ENCODE data around the gene IZUMO1. TPM values are rescaled to one million over a fixed set of nuclear protein-coding genes. Genes with fewer than 3 reads are reported as not detected.

IZUMO1 gene
- total and polyA plus RNA-seq, 2 of the 4 experiments (the other 2 are of a cell fraction), result not detected

DNA sequence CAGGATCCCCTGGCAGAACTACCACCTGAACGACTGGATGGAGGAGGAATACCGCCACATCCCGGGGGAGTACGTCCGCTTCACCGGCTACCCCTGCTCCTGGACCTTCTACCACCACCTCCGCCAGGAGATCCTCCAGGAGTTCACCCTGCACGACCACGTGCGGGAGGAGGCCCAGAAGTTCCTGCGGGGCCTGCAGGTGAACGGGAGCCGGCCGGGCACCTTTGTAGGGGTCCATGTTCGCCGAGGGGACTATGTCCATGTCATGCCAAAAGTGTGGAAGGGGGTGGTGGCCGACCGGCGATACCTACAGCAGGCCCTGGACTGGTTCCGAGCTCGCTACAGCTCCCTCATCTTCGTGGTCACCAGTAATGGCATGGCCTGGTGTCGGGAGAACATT, 43.4 kb downstream of the IZUMO1 start:
- H3K27ac ChIP-seq (ENCODE audit: insufficient read depth, low read length), result no peak overlapping the region
- no peak overlapping the region for H3K14ac ChIP-seq (replicated peaks; ENCODE audit: low read depth, low read length)
- POLR2A ChIA-PET (ENCODE audit: unreplicated experiment), result no interaction called here
- no peak overlapping the region for H3K4me2 ChIP-seq (ENCODE audit: low read depth, low read length)
- no peak overlapping the region for H3K4ac ChIP-seq (ENCODE audit: low read depth, low read length)
- no peak overlapping the region for H2AFZ ChIP-seq (replicated peaks; ENCODE audit: low read length, poor library complexity)
- no peak for TF ChIP-seq MXI1 (IDR thresholded peaks at IDR 0.05; ENCODE audit: borderline replicate concordance, low read depth, low read length)
- TF ChIP-seq RCOR1 (IDR thresholded peaks at IDR 0.05; ENCODE audit: insufficient replicate concordance, low read length), result no peak
- no peak overlapping the region for H2AK9ac ChIP-seq (replicated peaks; ENCODE audit: low read depth, low read length, poor library complexity)
- CTCF ChIA-PET, result no interaction called here
- no peak overlapping the region for H3K23ac ChIP-seq (ENCODE audit: low read depth, low read length)
- intact Hi-C loops (cut with micrococcal nuclease) (no loop called here), in situ Hi-C loops (cut with MboI; ENCODE audit: low sequenced_read_pairs) (no loop called here), dilution Hi-C loops (cut with HindIII; ENCODE audit: low sequenced_read_pairs, unreplicated experiment) (no loop called here)
- no peaks in the 10 kb centered on the region for H3K27me3 ChIP-seq (ENCODE audit: control insufficient read depth, insufficient read depth, low read length)
- no peak overlapping the region for H4K5ac ChIP-seq (ENCODE audit: low read depth, low read length)
- no peak overlapping the region for H3K18ac ChIP-seq (ENCODE audit: low read depth, low read length)
- no peaks in the 10 kb centered on the region for H3K9me1 ChIP-seq (ENCODE audit: insufficient read depth, low read length)
- no peak for DNase-seq
- H4K20me1 ChIP-seq (ENCODE audit: insufficient read depth, low read length), result no peaks in the 10 kb centered on the region
- BruUV-seq (replicated peaks), result no TSS peak
- no peak overlapping the region for H2BK120ac ChIP-seq (ENCODE audit: low read depth, low read length)
- no peak overlapping the region for H4K91ac ChIP-seq (ENCODE audit: insufficient read depth, low read depth, low read length)
- peaks cover 5% of the 10 kb centered on the region for H3K36me3 ChIP-seq (ENCODE audit: control insufficient read depth, insufficient read depth, low read length)
- H2AK5ac ChIP-seq (ENCODE audit: low read depth, low read length), result no peak overlapping the region
- WGBS, 2 experiments (ENCODE audit: extremely low coverage in 2 of 2, insufficient read length in 1 of 2), result no CpG with 5 or more reads among the region's 23 CpGs
- H3K56ac ChIP-seq (ENCODE audit: extremely low read depth, insufficient read depth, low read length), result no peak overlapping the region
- no peak overlapping the region for H3K9ac ChIP-seq (ENCODE audit: low read depth, low read length)
- no peak overlapping the region for H2BK5ac ChIP-seq (ENCODE audit: low read depth, low read length, poor library complexity, severe bottlenecking)
- no peak overlapping the region for H2BK20ac ChIP-seq (ENCODE audit: low read depth, low read length)
- no peaks in the 10 kb centered on the region for H3K9me3 ChIP-seq (ENCODE audit: control insufficient read depth, insufficient read depth, low read length)
- H3K4me1 ChIP-seq (ENCODE audit: control insufficient read depth, insufficient read depth, low read length), result peaks cover 1% of the 10 kb centered on the region; the same call in 1 of the 2 replicates
- no peaks in the 10 kb centered on the region for H3K79me1 ChIP-seq (ENCODE audit: low read depth in 1 of 2, low read length in 2 of 2)
- no peak overlapping the region for H4K8ac ChIP-seq (ENCODE audit: low read depth in 2 of 2, low read length in 2 of 2)
- H3K4me3 ChIP-seq (ENCODE audit: insufficient read depth, low read depth, low read length), result no peak overlapping the region
- H2BK15ac ChIP-seq (ENCODE audit: low read depth, low read length), result no peak overlapping the region
- no peak for ATAC-seq (ENCODE audit: low read depth)
